ENCODE measurements around the gene FUT7. TPM values are rescaled to one million over a fixed set of nuclear protein-coding genes. Genes with fewer than 3 reads are reported as not detected.

Gene FUT7
- total RNA-seq, 1 donor from 2014 or later, result not detected

GRCh38 chr9:136995772-136996311 lies 36.0 kb downstream of the FUT7 start:
- Histone ChIP-seq H3K9ac (ENCODE audit: low read depth in 1 of 3, low read length in 3 of 3) (no peak overlapping the region), H3K27me3 (ENCODE audit: control insufficient read depth in 3 of 3, insufficient read depth in 3 of 3, low read length in 3 of 3) (peaks cover 6 to 19% (median 15%) of the 10 kb centered on the region in 3 donors), H3K27ac (ENCODE audit: low read depth, low read length) (no peak overlapping the region), H3K4me1 (ENCODE audit: control insufficient read depth in 3 of 3, insufficient read depth in 3 of 3, low read length in 3 of 3) (peaks cover 13 to 18% (median 15%) of the 10 kb centered on the region in 3 donors), H3K9me3 (ENCODE audit: control insufficient read depth in 3 of 3, low read length in 3 of 3) (no peaks in the 10 kb centered on the region), H3K4me3 (ENCODE audit: low read length in 3 of 3) (no peak overlapping the region), H3K36me3 (ENCODE audit: control insufficient read depth in 3 of 3, insufficient read depth in 3 of 3, low read length in 3 of 3) (peaks cover 3 to 6% (median 3%) of the 10 kb centered on the region in 3 donors)

DNA sequence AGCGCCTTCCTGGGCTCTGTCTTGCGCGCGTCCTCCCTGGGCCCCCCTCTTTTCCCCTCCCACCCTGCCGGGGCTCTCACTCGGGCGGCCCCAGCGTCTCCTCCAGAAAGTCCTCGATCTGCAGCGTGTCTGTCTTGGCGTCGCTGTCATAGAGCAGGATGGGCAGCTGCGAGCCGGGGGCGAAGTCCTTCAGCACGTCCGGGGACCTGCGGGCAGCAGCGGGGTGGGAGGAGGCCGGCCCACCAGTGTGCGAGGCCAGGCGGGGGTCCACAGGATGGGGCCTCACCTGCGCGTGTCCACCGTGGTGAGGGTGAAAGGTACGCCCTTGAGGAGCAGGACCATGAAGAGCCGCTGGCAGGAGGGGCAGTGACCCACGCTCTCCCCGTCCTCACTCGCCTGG lies 36.5 kb downstream of the FUT7 start:
- Histone ChIP-seq H3K4me3 (ENCODE audit: low read length in 3 of 3) (no peak overlapping the region), H3K9me3 (ENCODE audit: control insufficient read depth in 3 of 3, low read length in 3 of 3) (peaks cover 0 to 2% (median 0%) of the 10 kb centered on the region in 3 donors), H3K9ac (ENCODE audit: low read depth in 1 of 3, low read length in 3 of 3) (no peak overlapping the region), H3K27me3 (ENCODE audit: control insufficient read depth in 3 of 3, insufficient read depth in 3 of 3, low read length in 3 of 3) (peaks cover 6 to 19% (median 15%) of the 10 kb centered on the region in 3 donors), H3K4me1 (ENCODE audit: control insufficient read depth in 3 of 3, insufficient read depth in 3 of 3, low read length in 3 of 3) (peaks cover 13 to 18% (median 15%) of the 10 kb centered on the region in 3 donors), H3K36me3 (ENCODE audit: control insufficient read depth in 3 of 3, insufficient read depth in 3 of 3, low read length in 3 of 3) (peaks cover 3 to 6% (median 3%) of the 10 kb centered on the region in 3 donors), H3K27ac (ENCODE audit: low read depth, low read length) (no peak overlapping the region)

DNA sequence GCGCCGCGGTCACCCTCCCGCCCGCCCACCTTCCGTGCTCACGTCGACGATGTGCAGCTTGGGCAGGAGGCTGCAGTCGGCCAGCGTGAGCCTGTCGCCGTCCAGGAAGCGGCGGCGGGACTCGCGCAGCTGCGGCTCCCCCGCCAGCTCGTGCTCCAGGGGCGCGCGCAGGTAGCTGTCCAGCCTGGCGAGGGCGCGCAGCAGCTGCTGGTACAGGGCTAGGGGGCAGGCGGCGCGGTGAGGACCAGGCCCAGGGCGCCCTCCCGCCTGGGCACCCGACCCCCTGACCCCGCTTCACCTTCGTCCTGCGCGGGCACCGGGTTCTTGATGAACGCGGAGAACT lies 37.0 kb downstream of the FUT7 start:
- no peak overlapping the region for H3K4me3 ChIP-seq (ENCODE audit: low read length in 3 of 3)
- peaks cover 6 to 19% (median 15%) of the 10 kb centered on the region in 3 donors for H3K27me3 ChIP-seq (ENCODE audit: control insufficient read depth in 3 of 3, insufficient read depth in 3 of 3, low read length in 3 of 3)
- peaks cover 0 to 4% (median 0%) of the 10 kb centered on the region in 3 donors for H3K9me3 ChIP-seq (ENCODE audit: control insufficient read depth in 3 of 3, low read length in 3 of 3)
- peaks cover 13 to 18% (median 15%) of the 10 kb centered on the region in 3 donors for H3K4me1 ChIP-seq (ENCODE audit: control insufficient read depth in 3 of 3, insufficient read depth in 3 of 3, low read length in 3 of 3)
- no peak overlapping the region for H3K27ac ChIP-seq (ENCODE audit: low read depth, low read length)
- no peak overlapping the region for H3K9ac ChIP-seq (ENCODE audit: low read depth in 1 of 3, low read length in 3 of 3)
- peaks cover 3 to 6% (median 3%) of the 10 kb centered on the region in 3 donors for H3K36me3 ChIP-seq (ENCODE audit: control insufficient read depth in 3 of 3, insufficient read depth in 3 of 3, low read length in 3 of 3)

- H3K27me3 ChIP-seq (ENCODE audit: control insufficient read depth in 3 of 3, insufficient read depth in 3 of 3, low read length in 3 of 3), result peaks cover 6 to 18% (median 15%) of the 10 kb centered on the region in 3 donors
- no peak overlapping the region for H3K4me3 ChIP-seq (ENCODE audit: low read length in 3 of 3)
- peak overlapping the region in 1 of 3 donors; percentile 8 for H3K9ac ChIP-seq (ENCODE audit: low read depth in 1 of 3, low read length in 3 of 3)
- H3K36me3 ChIP-seq (ENCODE audit: control insufficient read depth in 3 of 3, insufficient read depth in 3 of 3, low read length in 3 of 3), result peaks cover 3 to 6% (median 3%) of the 10 kb centered on the region in 3 donors
- peaks cover 0 to 4% (median 0%) of the 10 kb centered on the region in 3 donors for H3K9me3 ChIP-seq (ENCODE audit: control insufficient read depth in 3 of 3, low read length in 3 of 3)
- H3K27ac ChIP-seq (ENCODE audit: low read depth, low read length), result no peak overlapping the region
- peaks cover 13 to 18% (median 15%) of the 10 kb centered on the region in 3 donors for H3K4me1 ChIP-seq (ENCODE audit: control insufficient read depth in 3 of 3, insufficient read depth in 3 of 3, low read length in 3 of 3)
Observed at GRCh38 chr9:136994180-136994887, 37.6 kb downstream of the FUT7 start.

DNA sequence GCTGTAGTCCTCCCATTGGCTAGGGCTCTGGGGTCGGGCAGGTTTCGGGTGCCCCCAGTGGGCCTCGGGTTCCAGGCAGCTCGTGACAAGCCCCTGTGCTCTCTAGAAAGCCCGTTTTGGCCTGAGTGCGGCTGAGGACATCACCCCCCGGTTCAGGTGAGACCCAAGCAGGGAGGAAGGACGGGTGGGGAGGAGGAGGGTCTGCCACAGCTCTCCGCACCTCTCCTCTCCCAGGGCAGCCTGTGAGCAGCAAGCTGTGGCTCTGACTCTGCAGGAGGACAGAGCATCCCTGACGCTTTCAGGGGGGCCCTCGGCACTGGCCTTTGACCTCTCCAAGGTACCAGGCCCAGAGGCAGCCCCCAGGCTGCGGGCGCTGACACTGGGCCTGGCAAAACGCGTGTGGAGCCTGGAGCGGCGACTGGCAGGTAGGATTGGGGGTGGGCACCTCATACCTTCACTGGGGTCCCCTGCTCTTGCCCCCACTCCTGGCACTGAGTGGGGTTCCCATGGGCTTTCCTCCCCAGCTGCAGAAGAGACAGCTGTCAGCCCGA lies 39.0 kb downstream of the FUT7 start:
- Histone ChIP-seq H3K4me3 (ENCODE audit: low read length in 3 of 3) (peak overlapping the region; percentile 83 to 84 (median 83)), H3K9me3 (ENCODE audit: control insufficient read depth in 3 of 3, low read length in 3 of 3) (peaks cover 0 to 4% (median 0%) of the 10 kb centered on the region in 3 donors), H3K27ac (ENCODE audit: low read depth, low read length) (peak overlapping the region; percentile 19), H3K4me1 (ENCODE audit: control insufficient read depth in 3 of 3, insufficient read depth in 3 of 3, low read length in 3 of 3) (peaks cover 13 to 18% (median 15%) of the 10 kb centered on the region in 3 donors), H3K36me3 (ENCODE audit: control insufficient read depth in 3 of 3, insufficient read depth in 3 of 3, low read length in 3 of 3) (peaks cover 3 to 6% (median 3%) of the 10 kb centered on the region in 3 donors), H3K27me3 (ENCODE audit: control insufficient read depth in 3 of 3, insufficient read depth in 3 of 3, low read length in 3 of 3) (peaks cover 6 to 15% (median 11%) of the 10 kb centered on the region in 3 donors), H3K9ac (ENCODE audit: low read depth in 1 of 3, low read length in 3 of 3) (peak overlapping the region; percentile 70 to 85 (median 85))

DNA sequence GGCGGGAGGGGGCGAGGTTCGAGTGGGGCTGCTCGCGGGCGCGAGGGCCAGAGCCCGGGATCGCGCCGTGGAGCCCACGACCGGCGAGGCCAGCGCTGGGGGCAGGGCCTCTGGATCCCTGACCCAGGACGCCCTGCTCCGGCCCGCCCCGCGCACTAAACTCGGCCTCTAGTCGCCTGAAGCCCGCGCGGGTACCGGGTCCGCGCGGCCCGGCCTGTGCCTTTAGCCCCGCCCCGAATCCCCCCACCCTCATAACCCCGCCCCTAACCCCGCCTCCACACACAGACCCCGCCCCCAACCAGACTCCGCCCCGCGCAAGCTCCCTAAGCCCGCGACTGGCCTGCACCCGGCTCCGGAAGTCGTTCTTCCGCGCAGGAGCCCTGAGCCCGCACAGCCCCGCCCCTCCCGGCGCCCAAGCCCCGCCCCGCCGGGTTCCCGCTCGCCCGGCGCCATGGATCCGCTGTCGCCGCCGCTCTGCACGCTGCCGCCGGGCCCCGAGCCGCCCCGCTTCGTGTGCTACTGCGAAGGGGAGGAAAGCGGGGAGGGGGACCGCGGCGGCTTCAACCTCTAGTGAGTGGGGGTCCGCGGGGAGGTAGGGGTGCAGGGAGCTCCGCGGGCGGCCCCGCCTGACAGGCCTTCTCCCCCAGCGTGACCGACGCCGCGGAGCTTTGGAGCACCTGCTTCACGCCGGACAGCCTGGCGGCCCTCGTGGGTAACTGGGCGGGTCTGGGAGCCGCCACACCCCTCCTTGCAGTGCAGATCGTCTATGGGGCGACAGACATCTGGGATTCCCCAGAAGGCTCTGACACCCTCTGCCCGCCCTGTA lies 39.7 kb downstream of the FUT7 start, which contains the start of gene PAXX:
Gene PAXX, plus strand, starts transcription at position 430 of the 826 bp plus-strand sequence. Its CDS starts 22 bp downstream, at position 452.
- H3K9ac ChIP-seq (ENCODE audit: low read depth in 1 of 3, low read length in 3 of 3), result peak within 1 kb of the TSS; percentile 70 to 85 (median 85)
- H3K9me3 ChIP-seq (ENCODE audit: control insufficient read depth in 3 of 3, low read length in 3 of 3), result peaks cover 0 to 4% (median 0%) of the 10 kb centered on the region in 3 donors
- peaks cover 13 to 18% (median 15%) of the 10 kb centered on the region in 3 donors for H3K4me1 ChIP-seq (ENCODE audit: control insufficient read depth in 3 of 3, insufficient read depth in 3 of 3, low read length in 3 of 3)
- H3K36me3 ChIP-seq (ENCODE audit: control insufficient read depth in 3 of 3, insufficient read depth in 3 of 3, low read length in 3 of 3), result peaks cover 3 to 6% (median 3%) of the 10 kb centered on the region in 3 donors
- H3K27me3 ChIP-seq (ENCODE audit: control insufficient read depth in 3 of 3, insufficient read depth in 3 of 3, low read length in 3 of 3), result peaks cover 5 to 18% (median 8%) of the 10 kb centered on the region in 3 donors
- peak within 1 kb of the TSS; percentile 19 for H3K27ac ChIP-seq (ENCODE audit: low read depth, low read length)
- H3K4me3 ChIP-seq (ENCODE audit: low read length in 3 of 3), result peak within 1 kb of the TSS; percentile 83 to 84 (median 83)

- Histone ChIP-seq H3K36me3 (ENCODE audit: control insufficient read depth in 3 of 3, insufficient read depth in 3 of 3, low read length in 3 of 3) (peaks cover 3 to 6% (median 3%) of the 10 kb centered on the region in 3 donors), H3K4me1 (ENCODE audit: control insufficient read depth in 3 of 3, insufficient read depth in 3 of 3, low read length in 3 of 3) (peaks cover 10 to 15% (median 11%) of the 10 kb centered on the region in 3 donors), H3K4me3 (ENCODE audit: low read length in 3 of 3) (no peak overlapping the region), H3K27ac (ENCODE audit: low read depth, low read length) (no peak overlapping the region), H3K9ac (ENCODE audit: low read depth in 1 of 3, low read length in 3 of 3) (no peak overlapping the region), H3K9me3 (ENCODE audit: control insufficient read depth in 3 of 3, low read length in 3 of 3) (peaks cover 0 to 4% (median 0%) of the 10 kb centered on the region in 3 donors), H3K27me3 (ENCODE audit: control insufficient read depth in 3 of 3, insufficient read depth in 3 of 3, low read length in 3 of 3) (peaks cover 6 to 13% (median 8%) of the 10 kb centered on the region in 3 donors)
Observed at GRCh38 chr9:136990242-136990911, 41.5 kb downstream of the FUT7 start.

- Histone ChIP-seq H3K9ac (ENCODE audit: low read depth in 1 of 3, low read length in 3 of 3) (no peak overlapping the region), H3K27ac (ENCODE audit: low read depth, low read length) (no peak overlapping the region), H3K9me3 (ENCODE audit: control insufficient read depth in 3 of 3, low read length in 3 of 3) (peaks cover 0 to 4% (median 0%) of the 10 kb centered on the region in 3 donors), H3K27me3 (ENCODE audit: control insufficient read depth in 3 of 3, insufficient read depth in 3 of 3, low read length in 3 of 3) (peaks cover 14 to 23% (median 19%) of the 10 kb centered on the region in 3 donors), H3K4me3 (ENCODE audit: low read length in 3 of 3) (no peak overlapping the region), H3K4me1 (ENCODE audit: control insufficient read depth in 3 of 3, insufficient read depth in 3 of 3, low read length in 3 of 3) (peaks cover 8 to 19% (median 11%) of the 10 kb centered on the region in 3 donors), H3K36me3 (ENCODE audit: control insufficient read depth in 3 of 3, insufficient read depth in 3 of 3, low read length in 3 of 3) (peaks cover 3 to 6% (median 3%) of the 10 kb centered on the region in 3 donors)
Observed at GRCh38 chr9:136988872-136989271, 43.0 kb downstream of the FUT7 start.

DNA sequence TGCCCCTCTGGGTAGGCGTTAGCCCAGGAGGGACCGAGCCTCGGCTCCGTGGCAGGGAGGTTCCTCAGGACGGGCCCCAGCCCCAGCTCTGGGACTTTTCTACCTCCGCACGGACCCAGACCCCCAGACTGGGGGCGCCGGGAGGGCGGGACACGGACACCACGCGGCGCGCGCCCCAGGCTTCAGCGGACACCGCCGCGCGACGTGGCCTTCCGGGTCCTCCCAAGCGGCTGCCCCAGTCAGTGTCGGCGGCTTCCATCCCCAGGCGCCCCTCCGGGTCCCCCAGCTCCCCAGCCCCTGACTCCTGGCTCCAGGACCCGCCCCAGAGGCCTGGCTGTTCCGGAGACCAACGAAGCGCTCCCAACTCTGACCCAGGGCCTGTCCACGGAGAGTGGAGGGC lies 46.0 kb downstream of the FUT7 start:
- peaks cover 22 to 36% (median 33%) of the 10 kb centered on the region in 3 donors for H3K27me3 ChIP-seq (ENCODE audit: control insufficient read depth in 3 of 3, insufficient read depth in 3 of 3, low read length in 3 of 3)
- no peak overlapping the region for H3K4me3 ChIP-seq (ENCODE audit: low read length in 3 of 3)
- peaks cover 0 to 8% (median 7%) of the 10 kb centered on the region in 3 donors for H3K4me1 ChIP-seq (ENCODE audit: control insufficient read depth in 3 of 3, insufficient read depth in 3 of 3, low read length in 3 of 3)
- peaks cover 0 to 4% (median 0%) of the 10 kb centered on the region in 3 donors for H3K9me3 ChIP-seq (ENCODE audit: control insufficient read depth in 3 of 3, low read length in 3 of 3)
- no peak overlapping the region for H3K9ac ChIP-seq (ENCODE audit: low read depth in 1 of 3, low read length in 3 of 3)
- no peaks in the 10 kb centered on the region for H3K36me3 ChIP-seq (ENCODE audit: control insufficient read depth in 3 of 3, insufficient read depth in 3 of 3, low read length in 3 of 3)
- H3K27ac ChIP-seq (ENCODE audit: low read depth, low read length), result no peak overlapping the region
